ENCODE measurements around the gene RSL24D1. TPM values are rescaled to one million over a fixed set of nuclear protein-coding genes. Genes with fewer than 3 reads are reported as not detected.

The RSL24D1 gene
- total and polyA plus RNA-seq, 9 of the 15 experiments (the other 6 are each of a cell fraction or from before 2014, with no cell fraction given) = 133 to 324 (median 223) TPM

- TF ChIP-seq RAD51 (IDR thresholded peaks at IDR 0.05; ENCODE audit: borderline replicate concordance, low read depth) (0 out of 2 replicates have a peak, but pooled peaks have one; percentile 45), OTX1 (CRISPR knock-in tag; IDR thresholded peaks at IDR 0.05) (0 out of 2 replicates have a peak, but pooled peaks have one; percentile 35), SMAD4 (CRISPR knock-in tag; conservative IDR thresholded peaks at IDR 0.05) (0 out of 2 replicates have a peak, but pooled peaks have one; percentile 32), HDAC2 (IDR thresholded peaks at IDR 0.05) (no peak), USF1 (CRISPR knock-in tag; IDR thresholded peaks at IDR 0.05) (peak; percentile 66), SMC3 (conservative IDR thresholded peaks at IDR 0.05; ENCODE audit: insufficient read depth, low read depth, low read length) (no peak), MAX (CRISPR knock-in tag; IDR thresholded peaks at IDR 0.05) (no peak), CTBP1 (IDR thresholded peaks at IDR 0.05; ENCODE audit: borderline replicate concordance) (no peak), IRF9 (tag; IDR thresholded peaks at IDR 0.05) (peak; percentile 53; the same call in 1 of the 2 replicates), RAD21 (CRISPR knock-in tag; conservative IDR thresholded peaks at IDR 0.05 in 1 of 2, IDR thresholded peaks at IDR 0.05 in 1 of 2) (0 out of 4 replicates have a peak, but pooled peaks of 1 of the 2 experiments have one; percentile 12), CEBPG (CRISPR knock-in tag; IDR thresholded peaks at IDR 0.05) (peak; percentile 86), CEBPG (tag; conservative IDR thresholded peaks at IDR 0.05 in 1 of 2, IDR thresholded peaks at IDR 0.05 in 1 of 2) (peak; percentile 96 to 99), FOXJ3 (CRISPR knock-in tag; IDR thresholded peaks at IDR 0.05) (no peak), BACH1 (tag; IDR thresholded peaks at IDR 0.05) (peak; percentile 34; the same call in 1 of the 2 replicates), ZNF316 (IDR thresholded peaks at IDR 0.05) (0 out of 2 replicates have a peak, but pooled peaks have one; percentile 23), CHCHD3 (CRISPR knock-in tag; IDR thresholded peaks at IDR 0.05) (no peak), XRCC5 (IDR thresholded peaks at IDR 0.05; ENCODE audit: low read depth, low read length) (no peak), ZNF239 (CRISPR knock-in tag; IDR thresholded peaks at IDR 0.05) (no peak), NEUROD1 (IDR thresholded peaks at IDR 0.05; ENCODE audit: borderline replicate concordance, low read depth, low read length, partially characterized antibody) (no peak), E2F8 (IDR thresholded peaks at IDR 0.05; ENCODE audit: low read depth, partially characterized antibody) (no peak), PHTF2 (CRISPR knock-in tag; IDR thresholded peaks at IDR 0.05) (no peak), MTA1 (IDR thresholded peaks at IDR 0.05; ENCODE audit: borderline replicate concordance) (no peak)
Observed at GRCh38 chr15:55221090-55222011, 24.6 kb upstream of the RSL24D1 start (continued).

All from K562 (cell line).